Measurements from ENCODE around the gene KLRC2. TPM values are rescaled to one million over a fixed set of nuclear protein-coding genes. Genes with fewer than 3 reads are reported as not detected.
A peak's percentile ranks its signal among the peaks of the same experiment; 100 is the strongest.
"Not testable (repeated sequence)": the region's sequence is repeated elsewhere in the genome, so short reads cannot be mapped to it uniquely, and the experiment has no call there.

Gene KLRC2
- total RNA-seq, 1 experiment from 2014 or later: not detected

GRCh38 chr12:10425938-10426337 lies 9.9 kb downstream of the KLRC2 start:
- H3K36me3 Mint-ChIP-seq (ENCODE audit: insufficient read depth, unreplicated experiment); POLR2A ChIA-PET; H3K4me1 Mint-ChIP-seq (ENCODE audit: low read depth, unreplicated experiment); H3K27me3 Mint-ChIP-seq (ENCODE audit: insufficient read depth, unreplicated experiment); H3K4me1 ChIP-seq; H3K27ac Mint-ChIP-seq (ENCODE audit: unreplicated experiment); H3K4me3 ChIP-seq (ENCODE audit: low read depth, low read length); H3K9me3 Mint-ChIP-seq (ENCODE audit: unreplicated experiment); H3K27me3 ChIP-seq (replicated peaks; ENCODE audit: control insufficient read depth, insufficient read depth, low read length); H3K4me3 Mint-ChIP-seq (ENCODE audit: unreplicated experiment); DNase-seq; BruUV-seq (replicated peaks); intact Hi-C loops (cut with micrococcal nuclease; ENCODE audit: unreplicated experiment); H3K36me3 ChIP-seq (ENCODE audit: control insufficient read depth, insufficient read depth, low read length); H3K9me3 ChIP-seq; CTCF ChIA-PET: not testable (repeated sequence)

- BruUV-seq (replicated peaks); intact Hi-C loops (cut with micrococcal nuclease; ENCODE audit: unreplicated experiment); H3K4me3 Mint-ChIP-seq (ENCODE audit: unreplicated experiment); H3K9me3 ChIP-seq; H3K27me3 Mint-ChIP-seq (ENCODE audit: insufficient read depth, unreplicated experiment); H3K36me3 ChIP-seq (ENCODE audit: control insufficient read depth, insufficient read depth, low read length); H3K4me1 ChIP-seq; H3K4me3 ChIP-seq (ENCODE audit: low read depth, low read length); H3K27me3 ChIP-seq (replicated peaks; ENCODE audit: control insufficient read depth, insufficient read depth, low read length); DNase-seq; CTCF ChIA-PET; H3K27ac Mint-ChIP-seq (ENCODE audit: unreplicated experiment); H3K4me1 Mint-ChIP-seq (ENCODE audit: low read depth, unreplicated experiment); POLR2A ChIA-PET; H3K36me3 Mint-ChIP-seq (ENCODE audit: insufficient read depth, unreplicated experiment); H3K9me3 Mint-ChIP-seq (ENCODE audit: unreplicated experiment): not testable (repeated sequence)
These were observed 11.4 kb downstream of the KLRC2 start for GRCh38 chr12:10424260-10424899.

GRCh38 chr12:10422159-10422558 lies 13.7 kb downstream of the KLRC2 start:
- DNase-seq: peak; percentile 67 to 72

GRCh38 chr12:10420334-10420733 lies 15.5 kb downstream of the KLRC2 start, which contains the start of gene KLRC3:
Gene KLRC3 (minus strand): TSS chr12:10420595. CDS start chr12:10420550, 45 bp downstream.
- H3K9me3 Mint-ChIP-seq (ENCODE audit: unreplicated experiment); H3K9me3 ChIP-seq; H3K27ac Mint-ChIP-seq (ENCODE audit: unreplicated experiment); H3K4me1 Mint-ChIP-seq (ENCODE audit: low read depth, unreplicated experiment); BruUV-seq (replicated peaks); H3K27me3 ChIP-seq (replicated peaks; ENCODE audit: control insufficient read depth, insufficient read depth, low read length); H3K36me3 Mint-ChIP-seq (ENCODE audit: insufficient read depth, unreplicated experiment); H3K27me3 Mint-ChIP-seq (ENCODE audit: insufficient read depth, unreplicated experiment); POLR2A ChIA-PET; DNase-seq; H3K4me3 Mint-ChIP-seq (ENCODE audit: unreplicated experiment); CTCF ChIA-PET; intact Hi-C loops (cut with micrococcal nuclease; ENCODE audit: unreplicated experiment); H3K4me1 ChIP-seq; H3K4me3 ChIP-seq (ENCODE audit: low read depth, low read length); H3K36me3 ChIP-seq (ENCODE audit: control insufficient read depth, insufficient read depth, low read length): not testable (repeated sequence)

More at GRCh38 chr12:10422159-10422558, 13.7 kb downstream of the KLRC2 start:
- POLR2A ChIA-PET; H3K27ac Mint-ChIP-seq (ENCODE audit: unreplicated experiment); H3K4me3 ChIP-seq (ENCODE audit: low read depth, low read length); H3K27me3 Mint-ChIP-seq (ENCODE audit: insufficient read depth, unreplicated experiment); H3K4me1 Mint-ChIP-seq (ENCODE audit: low read depth, unreplicated experiment); H3K9me3 Mint-ChIP-seq (ENCODE audit: unreplicated experiment); H3K36me3 ChIP-seq (ENCODE audit: control insufficient read depth, insufficient read depth, low read length); CTCF ChIA-PET; intact Hi-C loops (cut with micrococcal nuclease; ENCODE audit: unreplicated experiment); H3K36me3 Mint-ChIP-seq (ENCODE audit: insufficient read depth, unreplicated experiment); H3K27me3 ChIP-seq (replicated peaks; ENCODE audit: control insufficient read depth, insufficient read depth, low read length); H3K4me3 Mint-ChIP-seq (ENCODE audit: unreplicated experiment); H3K4me1 ChIP-seq; BruUV-seq (replicated peaks); H3K9me3 ChIP-seq: not testable (repeated sequence)

GRCh38 chr12:10409392-10409791 lies 26.4 kb downstream of the KLRC2 start, which contains the start of gene KLRC4:
Gene KLRC4 (minus strand): TSS chr12:10409757. CDS start chr12:10409575, 182 bp downstream.
- no peaks in the 10 kb centered on the region for H3K36me3 Mint-ChIP-seq (ENCODE audit: insufficient read depth, unreplicated experiment)
- no peak within 1 kb of the TSS for H3K4me3 Mint-ChIP-seq (ENCODE audit: unreplicated experiment)
- no peaks in the 10 kb centered on the region for H3K27me3 ChIP-seq (replicated peaks; ENCODE audit: control insufficient read depth, insufficient read depth, low read length)
- no peak within 1 kb of the TSS for H3K4me3 ChIP-seq (ENCODE audit: low read depth, low read length)
- no peak within 1 kb of the TSS for H3K27ac Mint-ChIP-seq (ENCODE audit: unreplicated experiment)
- ChIA-PET CTCF (no interaction called here), POLR2A (no interaction called here)
- peaks cover 5% of the 10 kb centered on the region for H3K4me1 Mint-ChIP-seq (ENCODE audit: low read depth, unreplicated experiment)
- no peaks in the 10 kb centered on the region for H3K4me1 ChIP-seq
- H3K9me3 Mint-ChIP-seq (ENCODE audit: unreplicated experiment): no peaks in the 10 kb centered on the region
- H3K9me3 ChIP-seq: no peaks in the 10 kb centered on the region
- H3K36me3 ChIP-seq (ENCODE audit: control insufficient read depth, insufficient read depth, low read length): no peaks in the 10 kb centered on the region
- no peak for DNase-seq
- intact Hi-C loops (cut with micrococcal nuclease; ENCODE audit: unreplicated experiment): no loop called here
- H3K27me3 Mint-ChIP-seq (ENCODE audit: insufficient read depth, unreplicated experiment): no peaks in the 10 kb centered on the region
- TF ChIP-seq CTCF (IDR thresholded peaks at IDR 0.05; ENCODE audit: insufficient read depth in 1 of 2, low read depth in 1 of 2, low read length in 1 of 2, severe bottlenecking in 1 of 2, unreplicated experiment in 1 of 2): no peak
- no TSS peak for BruUV-seq (replicated peaks)
